Colonic mucosa (tissue), 4 donors: ENCODE measurements around the gene ATP5F1D. TPM values are rescaled to one million over a fixed set of nuclear protein-coding genes. Genes with fewer than 3 reads are reported as not detected.
A peak's percentile ranks its signal among the peaks of the same experiment; 100 is the strongest.

ENCODE experiments used
- DNase-seq: peaks from one replicate; pipeline ENCODE4 v3.0.0-alpha.2; 2020
- H3K27ac ChIP-seq: fragments of 200-600 bp; one replicate; pipeline ENCODE4 v1.8.0; 2021
- H3K27me3 ChIP-seq: fragments of 200-600 bp; one replicate; pipeline ENCODE4 v1.8.0; 2021
- H3K36me3 ChIP-seq: fragments of 200-600 bp; one replicate; pipeline ENCODE4 v1.8.0; 2021
- H3K4me1 ChIP-seq: fragments of 200-600 bp; one replicate; pipeline ENCODE4 v1.8.0; 2021; ENCODE audit warnings: mild to moderate bottlenecking
- H3K4me3 ChIP-seq: fragments of 200-600 bp; one replicate; pipeline ENCODE4 v1.8.0; 2021
- H3K9ac ChIP-seq, 2 donors: one replicate each; pipeline ENCODE4 v1.7.0; 2013; ENCODE audit warnings: control low read depth in 2 of 2, low read depth in 2 of 2, low read length in 2 of 2
- H3K9me3 ChIP-seq: fragments of 200-600 bp; one replicate; pipeline ENCODE4 v1.8.0; 2021
- CTCF ChIP-seq: fragments of 200-600 bp; IDR thresholded peaks from one replicate; pipeline ENCODE4 v1.8.0; 2022; ENCODE audit warnings: antibody characterized with exemption, mild to moderate bottlenecking
- intact Hi-C: fragments of 100-400 bp; cut with DNase I; formaldehyde crosslinking; loops from one replicate; pipeline ENCODE4 v1.14.1; 2022
- total RNA-seq, 2 donors: library from RNA; stranded (reverse); fragmentation: NEBNext Ultra II Directional in 1 of 2; extraction: Animal tissue kit (Norgen Biotek cat#: 25700) in 1 of 2; gene quantifications; one replicate each; pipeline ENCODE4 v1.2.1, GENCODE V29; 2021
- donor health status: healthy.
- donor health status: DM: no; HTN: no; CAD: no.
- donor health status: DM: no; HTN: no; CAD: no.

ATP5F1D gene
- total RNA-seq, 2 donors from 2014 or later: 359 to 627 TPM

DNA sequence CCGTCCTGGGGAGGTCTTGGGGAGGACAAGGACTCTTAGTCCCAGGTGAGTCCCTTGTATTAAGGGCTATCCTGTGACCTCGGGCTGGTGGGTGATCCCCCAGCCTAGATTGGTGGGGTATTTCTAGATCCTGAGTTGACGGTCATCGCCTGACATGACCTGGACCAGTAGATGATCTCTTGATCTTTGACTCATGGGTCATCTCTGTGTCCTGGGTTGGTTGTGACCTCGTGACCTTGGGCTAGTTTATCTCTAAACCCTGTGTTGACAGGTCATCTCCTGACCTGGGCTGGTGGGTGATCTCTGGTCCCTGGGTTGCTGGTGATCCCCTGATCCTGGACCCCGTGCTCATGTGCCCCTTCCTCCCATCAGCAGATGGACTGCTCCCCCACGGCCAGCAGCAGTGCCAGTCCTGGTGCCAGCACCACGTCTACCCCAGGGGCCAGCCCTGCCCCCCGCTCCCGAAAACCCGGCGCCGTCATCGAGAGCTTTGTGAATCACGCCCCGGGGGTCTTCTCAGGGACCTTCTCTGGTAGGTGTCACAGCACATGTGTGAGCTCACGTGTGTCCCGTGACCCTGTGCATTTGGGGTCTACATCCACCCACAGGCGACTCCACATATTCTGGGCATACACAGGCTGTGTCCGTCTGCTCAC lies 13.1 kb downstream of the ATP5F1D start:
- Histone ChIP-seq H3K27ac (peak overlapping the region; percentile 99), H3K9ac (peak overlapping the region; percentile 78 to 99), H3K36me3 (peaks cover 30% of the 10 kb centered on the region), H3K4me3 (peak overlapping the region; percentile 85), H3K9me3 (no peaks in the 10 kb centered on the region), H3K27me3 (no peaks in the 10 kb centered on the region), H3K4me1 (peaks cover 22% of the 10 kb centered on the region)
- DNase-seq: no peak
- intact Hi-C loops: no loop called here
- no peak for TF ChIP-seq CTCF

DNA sequence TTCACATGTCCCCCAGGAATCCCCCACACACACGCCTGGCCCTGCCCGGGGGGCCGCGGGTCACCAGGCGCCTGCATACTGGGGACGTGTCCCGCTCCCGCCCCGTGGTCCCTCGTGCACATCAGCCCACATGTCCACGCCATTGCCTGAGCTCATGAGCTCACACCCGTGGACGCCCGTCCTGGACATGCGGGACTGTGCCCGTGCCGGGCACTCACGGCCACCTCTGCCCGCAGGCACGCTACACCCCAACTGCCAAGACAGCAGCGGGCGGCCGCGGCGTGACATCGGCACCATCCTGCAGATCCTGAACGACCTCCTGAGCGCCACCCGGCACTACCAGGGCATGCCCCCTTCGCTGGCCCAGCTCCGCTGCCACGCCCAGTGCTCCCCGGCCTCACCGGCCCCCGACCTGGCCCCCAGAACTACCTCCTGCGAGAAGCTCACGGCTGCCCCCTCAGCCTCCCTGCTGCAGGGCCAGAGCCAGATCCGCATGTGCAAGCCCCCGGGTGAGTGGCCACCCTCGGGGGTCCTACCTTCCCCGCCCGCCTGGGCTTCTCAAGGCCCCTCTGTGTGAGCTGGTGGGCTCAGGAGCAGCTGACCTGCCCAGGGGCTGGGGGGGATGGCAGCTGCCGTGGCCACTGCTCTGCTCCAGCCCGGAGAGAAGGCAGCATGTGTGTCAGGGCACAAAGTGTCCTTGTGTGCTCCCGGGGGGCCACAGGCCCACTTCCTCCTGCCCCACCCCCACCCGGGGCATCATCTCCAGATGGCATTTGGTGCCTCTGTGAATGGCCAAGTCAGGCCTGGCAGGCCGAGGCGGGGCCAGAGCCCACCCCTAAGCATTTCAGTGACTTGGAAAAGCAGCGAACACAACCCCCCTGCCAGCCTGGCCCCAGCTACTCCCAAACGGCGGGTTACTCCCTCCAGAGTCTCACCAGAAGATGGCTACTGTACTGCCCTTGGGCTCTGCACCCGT lies 13.9 kb downstream of the ATP5F1D start:
- H3K27ac ChIP-seq: peak overlapping the region; percentile 99
- intact Hi-C loops: no loop called here
- peaks cover 30% of the 10 kb centered on the region for H3K4me1 ChIP-seq
- no peak for DNase-seq
- H3K9ac ChIP-seq: peak overlapping the region in 1 of 2 donors; percentile 2
- H3K9me3 ChIP-seq: no peaks in the 10 kb centered on the region
- no peaks in the 10 kb centered on the region for H3K27me3 ChIP-seq
- H3K36me3 ChIP-seq: peaks cover 30% of the 10 kb centered on the region
- H3K4me3 ChIP-seq: no peak overlapping the region
- TF ChIP-seq CTCF: no peak

DNA sequence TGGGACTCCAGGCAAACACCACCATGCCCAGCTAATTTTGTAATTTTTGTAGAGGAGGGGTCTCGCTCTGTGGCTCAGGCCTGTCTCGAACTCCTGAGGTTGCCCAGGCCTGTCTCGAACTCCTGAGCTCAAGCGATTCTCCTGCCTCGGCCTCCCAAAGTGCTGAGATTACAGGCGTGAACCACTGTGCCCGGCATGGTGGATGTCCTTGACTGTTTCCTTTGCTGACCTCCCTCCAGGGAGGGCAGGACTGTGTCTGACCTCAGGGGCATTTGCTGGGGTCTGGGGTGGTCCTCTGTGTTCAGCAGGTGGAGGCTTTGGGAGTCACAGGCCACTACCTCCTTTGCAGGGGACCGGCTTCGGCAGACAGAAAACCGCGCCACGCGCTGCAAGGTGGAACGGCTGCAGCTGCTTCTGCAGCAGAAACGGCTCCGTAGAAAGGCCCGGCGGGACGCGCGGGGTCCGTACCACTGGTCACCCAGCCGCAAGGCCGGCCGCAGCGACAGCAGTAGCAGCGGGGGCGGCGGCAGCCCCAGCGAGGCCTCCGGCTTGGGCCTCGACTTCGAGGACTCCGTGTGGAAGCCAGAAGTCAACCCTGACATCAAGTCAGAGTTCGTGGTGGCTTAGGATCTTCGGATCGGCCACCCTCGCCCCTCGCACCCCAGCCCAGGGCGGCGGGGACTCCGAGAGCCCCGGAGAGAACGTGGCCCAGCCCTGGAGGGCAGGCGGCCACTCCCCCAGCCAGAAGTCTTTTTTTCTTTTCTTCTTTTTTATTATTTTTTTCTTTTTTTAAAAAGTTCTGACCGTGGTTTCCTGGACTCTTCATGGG lies 15.3 kb downstream of the ATP5F1D start:
- intact Hi-C loops: no loop called here
- no peak for DNase-seq
- no peak for TF ChIP-seq CTCF
- H3K9me3 ChIP-seq: no peaks in the 10 kb centered on the region
- H3K36me3 ChIP-seq: peaks cover 30% of the 10 kb centered on the region
- H3K4me1 ChIP-seq: peaks cover 31% of the 10 kb centered on the region
- no peak overlapping the region for H3K9ac ChIP-seq
- peak overlapping the region; percentile 1 for H3K27ac ChIP-seq
- H3K4me3 ChIP-seq: no peak overlapping the region
- no peaks in the 10 kb centered on the region for H3K27me3 ChIP-seq

GRCh38 chr19:1257475-1258162 lies 16.1 kb downstream of the ATP5F1D start:
- peak overlapping the region in 1 of 2 donors; percentile 100 for H3K9ac ChIP-seq
- H3K4me1 ChIP-seq: peaks cover 32% of the 10 kb centered on the region
- H3K4me3 ChIP-seq: no peak overlapping the region
- no peaks in the 10 kb centered on the region for H3K27me3 ChIP-seq
- peak overlapping the region; percentile 91 for H3K27ac ChIP-seq
- no peaks in the 10 kb centered on the region for H3K9me3 ChIP-seq
- H3K36me3 ChIP-seq: peaks cover 30% of the 10 kb centered on the region
- DNase-seq: no peak
- intact Hi-C loops: no loop called here
- no peak for TF ChIP-seq CTCF

DNA sequence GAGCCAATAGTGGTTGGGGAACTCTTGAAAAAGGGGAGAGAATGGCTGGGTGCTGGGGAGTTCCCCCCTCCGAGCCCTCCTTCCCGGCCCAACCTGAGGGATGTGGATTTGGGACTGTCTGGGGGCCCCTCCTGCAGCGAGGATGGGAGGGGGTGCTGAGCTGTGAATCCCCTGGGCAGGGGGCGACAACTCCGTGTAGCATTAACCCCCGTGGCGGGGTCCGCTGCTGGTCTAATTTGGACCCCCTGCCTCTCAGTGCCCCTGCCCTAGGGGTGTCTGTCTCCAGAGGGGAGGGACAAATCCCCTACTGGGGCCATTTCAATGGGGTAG lies 16.6 kb downstream of the ATP5F1D start:
- intact Hi-C loops: no loop called here
- DNase-seq: no peak
- peak overlapping the region; percentile 91 for H3K27ac ChIP-seq
- peaks cover 37% of the 10 kb centered on the region for H3K4me1 ChIP-seq
- H3K9me3 ChIP-seq: no peaks in the 10 kb centered on the region
- H3K36me3 ChIP-seq: peaks cover 30% of the 10 kb centered on the region
- no peaks in the 10 kb centered on the region for H3K27me3 ChIP-seq
- H3K4me3 ChIP-seq: no peak overlapping the region
- peak overlapping the region in 1 of 2 donors; percentile 100 for H3K9ac ChIP-seq
- TF ChIP-seq CTCF: no peak
